Activated CD8-positive, alpha-beta memory T cell treated with anti-CD3 and anti-CD28 coated beads, Interleukin-2, amount 10 ng/mL, durations not matched to agents 7 days and 5 days (primary cell): ENCODE data around the gene TNFRSF17. TPM values are rescaled to one million over a fixed set of nuclear protein-coding genes. Genes with fewer than 3 reads are reported as not detected.
"Not testable (repeated sequence)": the region's sequence is repeated elsewhere in the genome, so short reads cannot be mapped to it uniquely, and the experiment has no call there.

Source experiments
- ATAC-seq: fragments of 150-1000 bp; cut with Tn5 transposase; one replicate; pipeline ENCODE4 v1.10.0; 2021; ENCODE audit warnings: moderate library complexity
- CTCF ChIA-PET: fragments of 350-600 bp; sonication (Branson Sonifier 250); formaldehyde crosslinking; loops from one replicate; lab custom pipeline; 2021; ENCODE audit warnings: antibody characterized with exemption; lab: Charles Lee
- DNase-seq: peaks from one replicate; pipeline ENCODE4 v3.0.0-alpha.2; 2020
- H3K27ac Mint-ChIP-seq: one replicate; pipeline ENCODE4 v1.8.0; 2021; ENCODE audit warnings: mild to moderate bottlenecking, mixed read lengths
- H3K27me3 Mint-ChIP-seq: one replicate; pipeline ENCODE4 v1.8.0; 2021; ENCODE audit warnings: mixed read lengths
- H3K36me3 Mint-ChIP-seq: one replicate; pipeline ENCODE4 v1.8.0; 2021; ENCODE audit warnings: mild to moderate bottlenecking, mixed read lengths
- H3K4me1 Mint-ChIP-seq: one replicate; pipeline ENCODE4 v1.8.0; 2021; ENCODE audit warnings: mixed read lengths
- H3K4me3 Mint-ChIP-seq: one replicate; pipeline ENCODE4 v1.8.0; 2021; ENCODE audit warnings: mild to moderate bottlenecking, moderate library complexity, mixed read lengths
- H3K9me3 Mint-ChIP-seq: one replicate; pipeline ENCODE4 v1.8.0; 2022; ENCODE audit warnings: low read depth, mixed read lengths
- total RNA-seq, 2 experiments: library from RNA; stranded (reverse); gene quantifications; one replicate each; pipeline ENCODE4 v1.2.3, GENCODE V29; 2021

TNFRSF17 gene
- total RNA-seq, 2 experiments from 2014 or later = not detected

DNA sequence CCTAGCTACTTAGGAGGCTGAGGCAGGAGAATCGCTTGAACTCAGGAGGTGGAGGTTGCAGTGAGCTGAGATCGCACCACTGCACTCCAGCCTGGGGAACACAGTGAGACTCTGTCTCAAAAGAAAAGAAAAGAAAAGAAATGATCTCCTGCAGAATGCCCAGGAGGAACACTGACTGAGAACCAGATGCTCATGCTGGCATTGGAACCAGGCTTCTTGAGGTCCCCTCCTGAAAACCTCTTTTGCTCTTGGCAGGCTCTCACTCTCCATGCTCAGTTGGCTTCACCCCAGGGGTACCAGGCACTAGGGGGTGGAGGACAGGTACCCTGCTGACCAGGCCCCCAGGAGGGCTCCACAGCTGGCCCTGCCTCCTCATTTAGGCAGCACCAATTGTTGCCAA is 8.5 kb upstream of the TNFRSF17 start:
- Mint-ChIP-seq H3K27me3 (peaks cover 10% of the 10 kb centered on the region), H3K4me1 (no peaks in the 10 kb centered on the region), H3K9me3 (no peaks in the 10 kb centered on the region), H3K36me3 (no peaks in the 10 kb centered on the region), H3K27ac (no peak overlapping the region), H3K4me3 (no peak overlapping the region)
- no peak for DNase-seq
- CTCF ChIA-PET = no interaction called here
- ATAC-seq = no peak

GRCh38 chr16:11957591-11958395 is 7.2 kb upstream of the TNFRSF17 start:
- CTCF ChIA-PET = interaction anchor here (0.6 kb wide), 1 partner anchor 9 kb away, joined by 3 read pairs; no protein-coding TSS in a partner anchor
- Mint-ChIP-seq H3K4me3 (no peak overlapping the region), H3K36me3 (no peaks in the 10 kb centered on the region), H3K4me1 (no peaks in the 10 kb centered on the region), H3K27me3 (peaks cover 10% of the 10 kb centered on the region), H3K27ac (no peak overlapping the region), H3K9me3 (no peaks in the 10 kb centered on the region)
- DNase-seq (no peak), ATAC-seq (no peak)

DNA sequence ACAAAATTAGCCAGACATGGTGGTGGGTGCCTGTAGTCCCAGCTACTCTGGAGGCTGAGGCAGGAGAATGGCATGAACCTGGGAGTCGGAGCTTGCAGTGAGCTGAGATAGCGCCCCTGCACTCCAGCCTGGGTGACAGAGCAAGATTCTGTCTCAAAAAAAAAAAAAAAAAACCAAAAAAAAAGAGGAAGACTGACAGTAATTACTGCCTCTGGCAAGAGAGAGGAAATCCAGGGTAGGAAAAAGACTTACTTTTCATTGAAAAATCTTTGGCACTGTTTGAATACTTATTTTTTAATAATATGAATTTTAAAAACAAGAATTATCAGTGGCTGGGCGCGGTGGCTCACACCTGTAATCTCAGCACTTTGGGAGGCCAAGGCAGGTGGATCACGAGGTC is 2.6 kb upstream of the TNFRSF17 start:
- H3K27me3 Mint-ChIP-seq = peaks cover 14% of the 10 kb centered on the region
- H3K9me3 Mint-ChIP-seq, H3K4me1 Mint-ChIP-seq, CTCF ChIA-PET, H3K27ac Mint-ChIP-seq, ATAC-seq, H3K36me3 Mint-ChIP-seq, DNase-seq, H3K4me3 Mint-ChIP-seq: not testable (repeated sequence)

DNA sequence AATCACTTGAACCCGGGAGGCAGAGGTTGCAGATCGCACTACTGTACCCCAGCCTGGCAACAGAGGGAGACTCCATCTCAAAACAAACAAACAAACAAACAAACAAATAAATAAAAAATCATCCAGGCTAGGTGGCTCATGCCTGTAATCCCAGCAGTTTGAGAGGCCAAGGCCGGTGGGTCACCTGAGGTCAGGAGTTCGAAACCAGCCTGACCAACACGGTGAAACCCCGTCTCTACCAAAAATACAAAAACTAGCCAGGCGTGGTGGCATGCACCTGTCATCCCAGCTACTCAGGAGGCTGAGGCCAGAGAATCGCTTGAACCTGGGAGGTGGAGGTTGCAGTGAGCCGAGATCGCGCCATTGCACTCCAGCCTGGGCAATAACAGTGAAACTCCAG is 2.0 kb upstream of the TNFRSF17 start:
- ATAC-seq, H3K4me3 Mint-ChIP-seq, H3K36me3 Mint-ChIP-seq, H3K27ac Mint-ChIP-seq, H3K9me3 Mint-ChIP-seq, DNase-seq, H3K4me1 Mint-ChIP-seq: not testable (repeated sequence)
- CTCF ChIA-PET = interaction anchor here (2.0 kb wide), 1 partner anchor 14 kb away, joined by 5 read pairs; the partner anchor contains the start of gene SNX29
- peaks cover 14% of the 10 kb centered on the region for H3K27me3 Mint-ChIP-seq

DNA sequence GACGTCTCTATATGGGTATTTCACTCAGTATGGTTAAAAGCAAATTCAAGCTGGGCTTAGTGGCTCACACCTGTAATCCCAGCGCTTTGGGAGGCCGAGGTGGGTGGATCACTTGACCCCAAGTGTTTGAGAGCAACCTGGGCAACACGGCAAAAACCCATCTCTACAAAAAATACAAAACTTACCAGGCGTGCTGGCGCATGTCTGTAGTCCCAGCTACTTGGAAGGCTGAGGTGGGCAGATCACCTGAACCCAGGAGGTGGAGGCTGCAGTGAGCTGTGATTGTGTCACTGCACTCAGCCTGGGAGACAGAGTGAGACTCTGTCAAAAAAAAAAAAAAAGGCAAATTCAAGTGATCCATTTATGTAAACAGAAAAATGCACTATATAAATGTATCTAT is 1.3 kb upstream of the TNFRSF17 start:
- no peak for DNase-seq
- Mint-ChIP-seq H3K27me3 (peaks cover 14% of the 10 kb centered on the region), H3K4me1 (peaks cover 7% of the 10 kb centered on the region), H3K36me3 (no peaks in the 10 kb centered on the region), H3K4me3 (no peak overlapping the region), H3K27ac (no peak overlapping the region), H3K9me3 (no peaks in the 10 kb centered on the region)
- CTCF ChIA-PET = interaction anchor here (2.0 kb wide), 1 partner anchor 13 kb away, joined by 5 read pairs; the partner anchor contains the start of gene SNX29
- no peak for ATAC-seq

GRCh38 chr16:11966173-11966572 is 1.2 kb downstream of the TNFRSF17 start:
- Mint-ChIP-seq H3K4me3 (no peak overlapping the region), H3K27ac (no peak overlapping the region), H3K27me3 (peaks cover 7% of the 10 kb centered on the region), H3K36me3 (no peaks in the 10 kb centered on the region), H3K4me1 (peaks cover 7% of the 10 kb centered on the region), H3K9me3 (no peaks in the 10 kb centered on the region)
- DNase-seq (no peak), ATAC-seq (no peak)
- CTCF ChIA-PET = no interaction called here

GRCh38 chr16:11967195-11967911 is 2.3 kb downstream of the TNFRSF17 start:
- ATAC-seq = no peak
- Mint-ChIP-seq H3K9me3 (no peaks in the 10 kb centered on the region), H3K36me3 (no peaks in the 10 kb centered on the region), H3K27ac (no peak overlapping the region), H3K27me3 (peaks cover 7% of the 10 kb centered on the region), H3K4me1 (peaks cover 7% of the 10 kb centered on the region), H3K4me3 (no peak overlapping the region)
- no peak for DNase-seq
- CTCF ChIA-PET = no interaction called here

GRCh38 chr16:11968577-11968976 is 3.6 kb downstream of the TNFRSF17 start:
- peaks cover 7% of the 10 kb centered on the region for H3K4me1 Mint-ChIP-seq
- ATAC-seq (no peak), DNase-seq (no peak)
- H3K27me3 Mint-ChIP-seq = peaks cover 7% of the 10 kb centered on the region
- H3K9me3 Mint-ChIP-seq = no peaks in the 10 kb centered on the region
- no peak overlapping the region for H3K27ac Mint-ChIP-seq
- CTCF ChIA-PET = interaction anchor here (1.5 kb wide), 1 partner anchor 99 kb away, joined by 4 read pairs; no protein-coding TSS in a partner anchor
- H3K4me3 Mint-ChIP-seq = no peak overlapping the region
- no peaks in the 10 kb centered on the region for H3K36me3 Mint-ChIP-seq

DNA sequence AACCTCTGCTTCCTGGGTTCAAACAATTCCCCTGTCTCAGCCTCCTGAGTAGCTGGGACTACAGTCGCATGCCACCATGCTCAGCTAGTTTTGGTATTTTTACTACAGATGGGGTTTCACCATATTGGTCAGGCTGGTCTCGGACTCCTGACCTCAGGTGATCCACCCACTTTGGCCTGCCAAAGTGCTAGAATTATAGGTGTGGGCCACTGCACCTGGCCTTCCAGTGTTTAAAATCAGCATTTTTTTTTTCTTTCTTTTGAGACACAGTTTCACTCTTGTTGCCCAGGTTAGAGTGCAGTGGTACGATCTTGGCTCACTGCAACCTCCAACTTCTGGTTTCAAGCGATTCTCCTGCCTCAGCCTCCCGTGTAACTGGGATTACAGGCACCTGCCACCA is 5.3 kb downstream of the TNFRSF17 start:
- H3K4me3 Mint-ChIP-seq, H3K27ac Mint-ChIP-seq, H3K27me3 Mint-ChIP-seq, H3K4me1 Mint-ChIP-seq, CTCF ChIA-PET, H3K36me3 Mint-ChIP-seq, DNase-seq, H3K9me3 Mint-ChIP-seq, ATAC-seq: not testable (repeated sequence)

- DNase-seq (no peak), ATAC-seq (no peak)
- no peak overlapping the region for H3K27ac Mint-ChIP-seq
- H3K4me1 Mint-ChIP-seq = peaks cover 14% of the 10 kb centered on the region
- CTCF ChIA-PET = no interaction called here
- H3K36me3 Mint-ChIP-seq = no peaks in the 10 kb centered on the region
- no peaks in the 10 kb centered on the region for H3K9me3 Mint-ChIP-seq
- no peaks in the 10 kb centered on the region for H3K27me3 Mint-ChIP-seq
- H3K4me3 Mint-ChIP-seq = no peak overlapping the region
Measured at GRCh38 chr16:11972128-11972527, 7.1 kb downstream of the TNFRSF17 start.

DNA sequence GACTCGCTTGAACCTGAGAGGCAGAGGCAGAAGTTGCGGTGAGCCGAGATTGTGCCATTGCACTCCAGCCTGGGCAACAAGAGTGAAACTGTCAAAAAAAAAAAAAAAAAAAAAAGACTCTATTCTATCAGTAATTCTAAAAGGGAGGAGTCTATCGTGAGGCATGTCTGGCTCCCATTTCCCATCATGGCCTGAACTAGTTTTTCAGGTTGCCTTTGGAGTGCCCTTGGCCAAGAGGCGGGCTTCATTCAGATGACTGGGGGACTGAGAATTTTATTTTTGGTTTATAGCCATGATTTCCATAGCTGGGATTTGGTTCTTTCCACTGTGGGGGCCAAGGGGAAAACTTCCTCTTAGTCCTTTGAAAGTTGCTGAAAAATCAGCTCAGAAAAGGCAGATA is 8.1 kb downstream of the TNFRSF17 start:
- Mint-ChIP-seq H3K4me1 (peaks cover 24% of the 10 kb centered on the region), H3K27ac (no peak overlapping the region), H3K27me3 (no peaks in the 10 kb centered on the region), H3K36me3 (no peaks in the 10 kb centered on the region), H3K9me3 (no peaks in the 10 kb centered on the region), H3K4me3 (no peak overlapping the region)
- ATAC-seq (no peak), DNase-seq (no peak)
- CTCF ChIA-PET = interaction anchor here (0.7 kb wide), 1 partner anchor 81 kb away, joined by 3 read pairs; no protein-coding TSS in a partner anchor

- Mint-ChIP-seq H3K4me3 (peak overlapping the region; percentile 98), H3K27me3 (no peaks in the 10 kb centered on the region), H3K27ac (peak overlapping the region; percentile 87), H3K36me3 (no peaks in the 10 kb centered on the region), H3K4me1 (peaks cover 35% of the 10 kb centered on the region), H3K9me3 (no peaks in the 10 kb centered on the region)
- no peak for DNase-seq
- no peak for ATAC-seq
- CTCF ChIA-PET = interaction anchor here (0.7 to 1.5 kb wide), 5 partner anchors 13 to 581 kb away, joined by 3 to 5 read pairs (median 3); partner anchors contain the start of genes GSPT1 and TNFRSF17
Measured at GRCh38 chr16:11976850-11977375, 11.9 kb downstream of the TNFRSF17 start.

DNA sequence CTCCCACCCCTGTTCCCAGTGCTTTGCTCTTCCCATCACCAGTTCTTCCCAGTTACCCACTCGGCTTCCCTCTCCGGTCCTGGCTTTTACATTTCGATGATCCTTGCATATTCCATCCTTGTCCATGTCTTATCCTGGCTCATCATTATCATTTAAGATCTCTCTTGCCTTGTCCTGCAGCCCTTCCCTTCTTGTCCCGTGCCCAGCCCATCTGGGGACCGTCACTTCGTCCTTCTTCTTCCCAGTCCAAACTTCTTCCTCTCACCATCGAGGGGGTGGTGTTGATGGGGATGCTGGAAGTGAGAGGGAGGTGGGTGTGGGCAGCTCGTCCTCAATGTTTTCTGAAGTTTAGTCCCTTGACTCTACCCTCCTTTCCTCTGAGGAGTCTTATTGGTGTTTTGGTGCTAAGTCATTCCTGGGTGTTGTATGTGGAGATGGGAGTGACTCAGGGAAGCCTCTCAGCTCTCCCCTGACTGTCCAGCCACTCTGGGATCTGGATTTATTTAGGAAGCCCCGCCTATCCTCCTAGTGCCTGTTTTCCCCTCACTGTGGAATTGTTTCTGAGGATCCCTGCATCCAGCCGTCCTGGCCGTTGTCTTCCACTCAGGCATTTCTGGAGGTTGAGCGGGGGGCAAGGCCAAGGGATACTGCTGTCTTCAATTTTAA is 12.5 kb downstream of the TNFRSF17 start:
- CTCF ChIA-PET = interaction anchor here (1.0 to 1.5 kb wide), 3 partner anchors 13 to 90 kb away, joined by 3 to 5 read pairs (median 3); partner anchors contain the start of genes GSPT1 and TNFRSF17
- no peaks in the 10 kb centered on the region for H3K36me3 Mint-ChIP-seq
- peaks cover 35% of the 10 kb centered on the region for H3K4me1 Mint-ChIP-seq
- ATAC-seq (no peak), DNase-seq (no peak)
- no peaks in the 10 kb centered on the region for H3K27me3 Mint-ChIP-seq
- peak overlapping the region; percentile 98 for H3K4me3 Mint-ChIP-seq
- H3K27ac Mint-ChIP-seq = peak overlapping the region; percentile 87
- no peaks in the 10 kb centered on the region for H3K9me3 Mint-ChIP-seq
